ENCODE data around the gene SLC16A4.
"Not testable (repeated sequence)": the region's sequence is repeated elsewhere in the genome, so short reads cannot be mapped to it uniquely, and the experiment has no call there.

SLC16A4 gene

DNA sequence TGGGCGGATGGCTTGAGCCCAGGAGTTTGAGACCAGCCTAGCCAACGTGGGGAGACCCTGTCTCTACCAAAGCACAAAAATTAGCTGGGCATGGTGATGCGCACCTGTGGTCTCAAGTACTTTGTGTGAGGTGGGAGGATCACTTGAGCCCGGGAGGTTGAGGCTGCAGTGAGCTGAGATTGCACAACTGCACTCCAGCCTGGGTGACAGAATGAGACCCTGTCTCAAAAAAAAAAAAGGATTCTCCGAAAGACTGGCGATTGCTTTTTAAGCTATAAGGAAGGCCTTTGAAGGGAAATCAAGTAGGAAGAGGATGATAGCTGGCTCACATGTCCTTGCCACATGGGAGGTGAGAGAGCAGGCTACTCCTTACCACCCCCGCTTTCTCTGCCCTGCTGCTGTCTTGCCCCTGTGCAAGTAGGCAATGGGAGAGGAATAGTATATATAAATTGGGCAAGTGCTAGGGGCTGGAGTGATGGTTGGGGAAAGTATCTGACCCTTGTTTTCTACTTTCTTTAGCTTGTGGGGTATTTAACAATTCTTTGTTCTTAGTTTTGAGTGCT lies 20.4 kb upstream of the SLC16A4 start:
- TF ChIP-seq, protein P1, sequence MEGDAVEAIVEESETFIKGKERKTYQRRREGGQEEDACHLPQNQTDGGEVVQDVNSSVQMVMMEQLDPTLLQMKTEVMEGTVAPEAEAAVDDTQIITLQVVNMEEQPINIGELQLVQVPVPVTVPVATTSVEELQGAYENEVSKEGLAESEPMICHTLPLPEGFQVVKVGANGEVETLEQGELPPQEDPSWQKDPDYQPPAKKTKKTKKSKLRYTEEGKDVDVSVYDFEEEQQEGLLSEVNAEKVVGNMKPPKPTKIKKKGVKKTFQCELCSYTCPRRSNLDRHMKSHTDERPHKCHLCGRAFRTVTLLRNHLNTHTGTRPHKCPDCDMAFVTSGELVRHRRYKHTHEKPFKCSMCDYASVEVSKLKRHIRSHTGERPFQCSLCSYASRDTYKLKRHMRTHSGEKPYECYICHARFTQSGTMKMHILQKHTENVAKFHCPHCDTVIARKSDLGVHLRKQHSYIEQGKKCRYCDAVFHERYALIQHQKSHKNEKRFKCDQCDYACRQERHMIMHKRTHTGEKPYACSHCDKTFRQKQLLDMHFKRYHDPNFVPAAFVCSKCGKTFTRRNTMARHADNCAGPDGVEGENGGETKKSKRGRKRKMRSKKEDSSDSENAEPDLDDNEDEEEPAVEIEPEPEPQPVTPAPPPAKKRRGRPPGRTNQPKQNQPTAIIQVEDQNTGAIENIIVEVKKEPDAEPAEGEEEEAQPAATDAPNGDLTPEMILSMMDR (IDR thresholded peaks at IDR 0.05; ENCODE audit: insufficient read depth, low read length, missing control alignments): no peak
- DNase-seq (ENCODE audit: low read depth, low spot score): no peak
- CTCF ChIA-PET: interaction anchor here (1.0 to 19.7 kb wide), 17 partner anchors 8 to 209 kb away, joined by 3 to 631 read pairs (median 16); partner anchors contain the start of genes KCNC4, PROK1, RBM15 and SLC16A4
- POLR2A ChIA-PET: interaction anchor here (0.6 kb wide), 1 partner anchor 13 kb away, joined by 3 read pairs; no protein-coding TSS in a partner anchor
- H3K4me3 ChIP-seq (ENCODE audit: low read depth, low read length): no peak overlapping the region

DNA sequence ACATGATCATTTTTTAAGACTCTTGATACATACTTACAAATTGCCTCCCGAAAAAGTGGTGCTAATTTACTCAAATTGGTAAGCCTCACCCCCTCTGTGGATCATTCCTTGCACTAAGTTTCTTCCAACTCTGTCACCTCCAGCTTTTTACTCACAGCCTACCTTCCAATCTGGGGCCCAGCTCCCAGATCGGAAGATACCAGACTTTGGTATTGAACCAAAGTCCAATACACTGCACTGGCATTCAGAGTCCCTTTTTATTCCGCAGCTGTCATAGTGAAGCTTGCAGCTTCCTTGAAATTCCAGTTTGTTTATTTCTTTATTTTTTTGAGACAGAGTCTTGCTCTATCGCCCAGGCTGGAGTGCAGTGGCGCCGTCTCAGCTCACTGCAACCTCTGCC lies 18.5 kb upstream of the SLC16A4 start:
- TF ChIP-seq, protein P1 (IDR thresholded peaks at IDR 0.05; ENCODE audit: insufficient read depth, low read length, missing control alignments): no peak
- POLR2A ChIA-PET: interaction anchor here (0.7 to 1.5 kb wide), 2 partner anchors 70 to 200 kb away, joined by 3 to 5 read pairs; partner anchors contain the start of gene RBM15
- H3K4me3 ChIP-seq (ENCODE audit: low read depth, low read length): no peak overlapping the region
- DNase-seq (ENCODE audit: low read depth, low spot score): no peak
- CTCF ChIA-PET: interaction anchor here (1.3 to 19.7 kb wide), 10 partner anchors 9 to 213 kb away, joined by 3 to 631 read pairs (median 12); partner anchors contain the start of genes PROK1 and RBM15

- CTCF ChIA-PET: interaction anchor here (0.8 to 19.7 kb wide), 13 partner anchors 8 to 212 kb away, joined by 3 to 631 read pairs (median 5); partner anchors contain the start of genes PROK1 and RBM15
- TF ChIP-seq, protein P1 (IDR thresholded peaks at IDR 0.05; ENCODE audit: insufficient read depth, low read length, missing control alignments): no peak
- no peak overlapping the region for H3K4me3 ChIP-seq (ENCODE audit: low read depth, low read length)
- no peak for DNase-seq (ENCODE audit: low read depth, low spot score)
- POLR2A ChIA-PET: interaction anchor here (0.6 to 1.5 kb wide), 2 partner anchors 70 to 99 kb away, joined by 3 to 5 read pairs; partner anchors contain the start of gene RBM15
These were observed 17.7 kb upstream of the SLC16A4 start for GRCh38 chr1:110408488-110408887.

DNA sequence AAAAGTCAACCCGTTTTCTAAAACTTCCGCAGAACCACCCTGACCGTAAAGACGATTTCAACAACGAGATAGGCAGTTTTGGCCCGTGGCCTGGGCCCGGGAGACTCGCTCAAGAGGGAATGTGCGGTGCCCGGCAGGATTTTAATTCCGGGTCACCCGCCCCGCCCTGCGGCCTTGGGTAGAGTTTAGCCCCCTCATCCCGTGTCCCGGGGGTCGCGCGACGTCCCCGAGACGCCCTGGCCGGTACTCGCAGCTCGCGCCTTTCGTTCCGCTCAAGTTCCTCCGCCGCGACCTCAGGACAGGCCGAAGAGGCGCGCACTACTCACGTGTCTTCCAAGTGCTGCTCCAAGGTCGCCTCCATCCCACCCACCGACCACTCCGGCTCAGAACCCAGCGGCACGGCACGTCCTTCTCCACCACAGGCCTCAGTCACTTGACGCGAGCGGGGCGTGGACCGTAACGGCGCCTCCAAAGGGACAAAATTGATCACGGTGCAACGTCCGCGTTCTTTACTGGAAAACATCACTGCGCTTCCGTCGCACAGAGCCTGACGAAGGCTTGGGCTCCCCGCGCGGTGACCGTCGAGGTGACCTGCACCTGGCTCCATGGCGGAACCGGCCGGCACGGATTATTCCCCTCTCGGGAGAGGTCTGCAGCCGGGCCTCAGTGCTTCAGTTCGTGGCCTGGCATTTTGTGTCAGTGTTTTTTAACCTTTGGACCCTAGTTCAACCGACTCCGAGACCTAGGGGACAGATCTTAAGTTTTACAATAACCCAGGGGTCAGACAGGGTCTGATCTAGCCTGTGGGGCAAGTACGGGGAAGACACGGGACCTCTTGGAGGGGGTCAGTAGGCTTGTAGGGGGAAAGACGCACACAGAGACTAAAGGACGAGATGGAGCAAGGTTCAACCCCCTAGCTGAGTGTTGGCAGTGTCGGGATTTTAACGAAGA lies 16.7 kb upstream of the SLC16A4 start, which contains the start of gene LAMTOR5:
Gene LAMTOR5 (minus strand): TSS at position 435 of the 951 bp plus-strand sequence. CDS start 74 bp downstream, at position 361.
- POLR2A ChIA-PET: interaction anchor here (1.5 kb wide), 1 partner anchor 69 kb away, joined by 5 read pairs; the partner anchor contains the start of gene RBM15
- CTCF ChIA-PET: interaction anchor here (0.8 to 19.7 kb wide), 11 partner anchors 9 to 211 kb away, joined by 3 to 631 read pairs (median 5); partner anchors contain the start of genes PROK1 and RBM15
- TF ChIP-seq, protein P1 (IDR thresholded peaks at IDR 0.05; ENCODE audit: insufficient read depth, low read length, missing control alignments): no peak
- H3K4me3 ChIP-seq (ENCODE audit: low read depth, low read length): peak within 1 kb of the TSS; percentile 98
- DNase-seq (ENCODE audit: low read depth, low spot score): peak; percentile 55

GRCh38 chr1:110406407-110406806 lies 15.6 kb upstream of the SLC16A4 start:
- DNase-seq (ENCODE audit: low read depth, low spot score); POLR2A ChIA-PET: not testable (repeated sequence)
- CTCF ChIA-PET: interaction anchor here (1.1 to 5.3 kb wide), 6 partner anchors 54 to 204 kb away, joined by 4 to 35 read pairs (median 4); no protein-coding TSS in a partner anchor
- H3K4me3 ChIP-seq (ENCODE audit: low read depth, low read length): peak overlapping the region; percentile 98

DNA sequence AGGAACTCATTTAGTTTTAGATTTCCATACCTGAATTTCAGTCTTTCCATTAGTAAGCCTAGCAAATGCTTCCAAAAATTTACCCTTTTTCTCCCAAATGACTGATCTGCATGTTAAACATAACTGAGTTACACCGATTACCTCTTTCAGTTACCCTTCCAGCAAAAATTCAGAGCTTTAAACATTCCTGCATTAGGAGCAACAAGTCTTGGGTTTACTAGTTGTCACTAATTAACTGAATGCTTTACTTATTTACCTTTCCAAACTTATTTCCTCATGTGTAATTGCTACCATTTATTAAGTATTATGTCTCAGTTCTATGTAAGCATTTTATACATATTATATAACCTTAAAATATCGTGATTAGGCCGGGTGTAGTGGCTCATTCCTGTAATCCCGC lies 13.6 kb upstream of the SLC16A4 start:
- no peak for DNase-seq (ENCODE audit: low read depth, low spot score)
- ChIA-PET POLR2A (no interaction called here), CTCF (interaction anchor here (0.8 to 2.9 kb wide), 4 partner anchors 8 to 196 kb away, joined by 4 to 19 read pairs (median 8); partner anchors contain the start of gene RBM15)
- H3K4me3 ChIP-seq (ENCODE audit: low read depth, low read length): no peak overlapping the region
- TF ChIP-seq, protein P1 (IDR thresholded peaks at IDR 0.05; ENCODE audit: insufficient read depth, low read length, missing control alignments): no peak

All from AG04449 (cell line).